LNCaP clone FGC (cell line): ENCODE results near the gene IKZF4.
"Not testable (repeated sequence)": the region's sequence is repeated elsewhere in the genome, so short reads cannot be mapped to it uniquely, and the experiment has no call there.

Experiments used
- DNase-seq: peaks from one replicate; pipeline ENCODE4 v3.0.0-alpha.2; 2011; ENCODE audit warnings: low read depth
- H3K4me3 ChIP-seq: 2 replicates; pipeline ENCODE4 v1.5.1; 2011; ENCODE audit warnings: mild to moderate bottlenecking, low read depth, low read length, control low read depth
- CTCF ChIP-seq: IDR thresholded peaks from 2 replicates; pipeline ENCODE4 v1.5.1; 2012; ENCODE audit warnings: mild to moderate bottlenecking; ENCODE audit not compliant: control insufficient read depth, insufficient read depth; ENCODE audit errors: extremely low read depth

The IKZF4 gene

GRCh38 chr12:56040963-56041551 lies 20.2 kb downstream of the IKZF4 start:
- no peak for DNase-seq
- H3K4me3 ChIP-seq = peak overlapping the region; percentile 53
- TF ChIP-seq CTCF = no peak

DNA sequence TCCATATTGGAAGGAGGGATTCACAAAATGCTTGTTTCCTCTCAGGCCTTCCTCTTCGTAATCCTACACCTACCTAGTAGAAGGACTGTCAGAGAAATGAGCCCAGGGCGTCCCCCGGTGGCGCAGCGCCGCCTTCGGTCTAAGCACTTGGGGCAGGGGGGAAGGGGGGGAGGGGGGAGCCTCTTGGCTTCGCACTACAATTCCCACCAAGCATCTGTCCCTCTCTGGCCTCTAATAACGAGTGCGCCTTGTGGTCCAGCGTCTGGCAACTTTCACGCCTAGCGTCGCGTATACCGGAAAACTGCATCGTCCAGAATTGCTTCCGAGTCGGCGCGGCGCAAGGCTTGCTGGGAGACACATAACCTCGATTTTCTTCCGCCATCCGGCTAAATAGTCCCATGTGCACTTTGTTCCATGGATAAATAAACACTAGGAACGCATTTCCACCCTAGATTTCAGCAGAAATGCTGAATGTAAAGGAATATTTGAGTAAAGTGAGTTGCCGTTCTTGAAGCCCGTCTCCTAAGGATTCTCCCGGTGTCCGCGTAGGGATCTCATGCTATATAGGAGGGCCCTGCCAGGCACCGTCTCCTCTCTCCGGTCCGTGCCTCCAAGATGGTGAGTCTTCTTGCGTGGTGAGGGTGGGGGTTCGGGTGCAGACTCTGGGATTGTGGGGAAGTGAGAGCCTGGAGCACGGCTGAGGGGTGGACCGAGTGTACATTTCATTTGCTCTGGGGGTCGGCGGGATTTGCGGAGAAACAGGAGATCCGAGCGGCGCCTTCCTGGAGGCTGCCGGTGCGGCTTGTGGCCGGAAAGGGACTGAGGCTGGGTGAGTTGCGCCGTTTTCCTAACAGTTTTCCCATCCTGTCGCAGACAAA lies 20.9 kb downstream of the IKZF4 start, which contains the start of gene RPS26:
Gene RPS26, plus strand, starts transcription at position 367 of the 878 bp plus-strand sequence. Its CDS starts 249 bp downstream, at position 616.
- peak within 1 kb of the TSS; percentile 67 for H3K4me3 ChIP-seq
- peak; percentile 100 for DNase-seq
- TF ChIP-seq CTCF = peak; percentile 56

- peak overlapping the region; percentile 67 for H3K4me3 ChIP-seq
- not testable (repeated sequence) for DNase-seq
These were observed 21.6 kb downstream of the IKZF4 start for GRCh38 chr12:56042430-56042813.

- peak overlapping the region; percentile 67 for H3K4me3 ChIP-seq
- no peak for TF ChIP-seq CTCF
- no peak for DNase-seq
These were observed 22.0 kb downstream of the IKZF4 start for GRCh38 chr12:56042843-56043242.

DNA sequence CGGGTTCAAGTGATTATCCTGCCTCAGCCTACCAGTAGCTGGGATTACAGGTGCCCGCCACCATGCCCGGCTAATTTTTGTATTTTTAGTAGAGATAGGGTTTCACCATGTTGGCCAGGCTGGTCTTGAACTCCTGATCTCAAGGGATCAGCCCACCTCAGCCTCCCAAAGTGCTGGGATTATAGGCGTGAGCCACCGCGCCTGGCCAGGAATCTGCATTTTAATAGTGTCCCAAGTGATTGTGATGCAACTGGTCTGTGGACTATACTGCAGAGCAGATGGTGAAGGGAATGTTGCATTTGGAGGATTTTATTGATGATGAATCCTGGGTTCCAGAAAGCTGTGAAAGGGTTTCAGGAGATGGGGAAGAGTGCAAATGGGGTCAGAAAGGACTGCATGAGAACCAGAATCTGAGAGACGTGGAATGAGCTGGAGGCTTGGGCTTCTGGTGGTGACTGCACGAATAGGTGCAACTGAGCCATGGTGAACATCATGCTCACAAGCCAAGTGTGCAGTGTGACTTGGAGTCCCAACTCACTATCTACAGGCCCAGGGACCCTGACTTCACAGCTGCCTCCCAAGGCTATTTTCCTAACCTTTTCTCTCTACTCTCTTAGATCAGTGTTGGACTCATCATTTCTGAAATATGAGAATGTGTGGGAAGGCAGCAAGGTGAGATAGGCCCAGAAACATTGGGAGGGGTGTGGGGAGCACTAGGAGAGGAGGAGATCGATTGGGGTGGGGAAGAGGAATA lies 25.4 kb downstream of the IKZF4 start:
- no peak for DNase-seq
- TF ChIP-seq CTCF = no peak
- H3K4me3 ChIP-seq = no peak overlapping the region

DNA sequence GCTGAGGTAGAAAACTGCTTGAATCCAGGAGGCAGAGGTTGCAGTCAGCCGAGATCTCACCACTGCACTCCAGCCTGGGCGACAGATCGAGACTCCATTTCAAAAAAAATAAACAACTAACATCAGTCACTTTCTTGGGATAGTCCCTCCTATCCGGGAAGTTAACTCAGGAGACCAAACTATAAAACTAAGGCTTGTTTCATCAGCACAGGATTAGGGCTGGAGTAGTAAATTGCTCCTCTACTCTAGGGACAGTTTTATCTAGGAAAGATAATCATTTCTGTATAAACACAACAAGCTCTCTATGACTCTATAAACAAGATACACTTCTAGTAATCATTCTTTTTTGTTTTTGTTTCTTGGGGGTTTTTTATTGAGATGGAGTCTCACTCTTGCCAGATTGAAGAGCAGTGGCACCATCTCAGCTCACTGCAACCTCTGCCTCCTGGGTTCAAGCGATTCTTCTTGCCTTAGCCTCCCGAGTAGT lies 32.6 kb downstream of the IKZF4 start:
- TF ChIP-seq CTCF = no peak
- H3K4me3 ChIP-seq = no peak overlapping the region

DNA sequence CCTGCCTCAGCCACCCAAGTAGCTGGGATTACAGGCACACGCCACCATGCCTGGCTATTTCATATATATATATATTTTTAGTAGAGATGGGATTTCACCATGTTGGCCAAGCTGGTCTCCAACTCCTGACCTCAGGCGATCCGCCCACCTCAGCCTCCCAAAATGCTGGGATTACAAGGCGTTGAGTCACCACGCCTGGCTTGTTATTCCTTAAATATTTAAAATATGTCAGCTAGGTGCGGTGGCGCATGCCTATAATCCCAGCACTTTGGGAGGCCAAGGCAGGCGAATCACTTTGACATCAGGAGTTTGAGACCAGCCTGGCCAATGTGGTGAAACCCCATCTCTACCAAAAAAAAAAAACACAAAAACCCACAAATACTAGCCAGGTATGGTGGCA lies 39.1 kb downstream of the IKZF4 start:
- DNase-seq, H3K4me3 ChIP-seq: not testable (repeated sequence)

More for the DNA sequence above, 32.6 kb downstream of the IKZF4 start:
- DNase-seq = no peak
